Measurements from ENCODE around the gene DGKB. TPM values are rescaled to one million over a fixed set of nuclear protein-coding genes. Genes with fewer than 3 reads are reported as not detected.

DGKB gene
- total and polyA plus RNA-seq, 2 donors (not counting 1 experiment from before 2014, with no cell fraction given) = 0.31 TPM; not detected in 1

DNA sequence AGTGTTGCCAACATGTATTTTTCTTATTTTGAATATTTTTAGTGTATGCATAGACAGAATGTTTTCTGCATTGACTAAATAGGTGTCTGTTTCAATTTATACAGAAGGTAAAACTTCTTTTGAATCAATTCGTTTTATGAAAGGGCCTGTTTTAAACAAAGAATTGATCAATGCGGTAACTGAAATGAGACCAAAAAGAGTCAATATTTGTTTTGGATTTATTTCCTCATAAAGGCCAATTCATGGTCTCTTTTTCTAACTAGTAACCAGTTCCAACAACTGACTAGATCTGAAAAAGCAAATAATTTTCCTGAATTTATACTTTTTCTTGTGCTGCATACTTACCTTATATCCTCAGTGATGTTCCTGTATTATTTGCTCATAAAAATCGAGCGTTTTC, 320.5 kb downstream of the DGKB start:
- Histone ChIP-seq H3K9ac (ENCODE audit: insufficient read depth, low read length) (no peak overlapping the region), H3K4me2 (ENCODE audit: extremely low read depth, insufficient read depth, low read length) (no peak overlapping the region), H3K79me2 (ENCODE audit: control insufficient read depth, insufficient read depth, low read length) (no peaks in the 10 kb centered on the region), H3K9me3 (ENCODE audit: control insufficient read depth, insufficient read depth, low read depth, low read length) (no peaks in the 10 kb centered on the region), H3K27ac (ENCODE audit: insufficient read depth, low read length) (no peak overlapping the region), H2AFZ (ENCODE audit: low read length) (no peak overlapping the region), H3K36me3 (ENCODE audit: control insufficient read depth, insufficient read depth, low read length) (no peaks in the 10 kb centered on the region), H3K27me3 (ENCODE audit: control insufficient read depth, insufficient read depth, low read length) (no peaks in the 10 kb centered on the region), H3K4me3 (replicated peaks in 1 of 4; ENCODE audit: control extremely low read depth in 1 of 4, insufficient read depth in 1 of 4, low read depth in 3 of 4, low read length in 4 of 4) (no peak overlapping the region), H3K4me1 (ENCODE audit: control insufficient read depth, extremely low read depth, insufficient read depth, low read length) (no peaks in the 10 kb centered on the region), H4K20me1 (ENCODE audit: control insufficient read depth, extremely low read depth, insufficient read depth, low read length) (no peaks in the 10 kb centered on the region)
- TF ChIP-seq, protein P1, sequence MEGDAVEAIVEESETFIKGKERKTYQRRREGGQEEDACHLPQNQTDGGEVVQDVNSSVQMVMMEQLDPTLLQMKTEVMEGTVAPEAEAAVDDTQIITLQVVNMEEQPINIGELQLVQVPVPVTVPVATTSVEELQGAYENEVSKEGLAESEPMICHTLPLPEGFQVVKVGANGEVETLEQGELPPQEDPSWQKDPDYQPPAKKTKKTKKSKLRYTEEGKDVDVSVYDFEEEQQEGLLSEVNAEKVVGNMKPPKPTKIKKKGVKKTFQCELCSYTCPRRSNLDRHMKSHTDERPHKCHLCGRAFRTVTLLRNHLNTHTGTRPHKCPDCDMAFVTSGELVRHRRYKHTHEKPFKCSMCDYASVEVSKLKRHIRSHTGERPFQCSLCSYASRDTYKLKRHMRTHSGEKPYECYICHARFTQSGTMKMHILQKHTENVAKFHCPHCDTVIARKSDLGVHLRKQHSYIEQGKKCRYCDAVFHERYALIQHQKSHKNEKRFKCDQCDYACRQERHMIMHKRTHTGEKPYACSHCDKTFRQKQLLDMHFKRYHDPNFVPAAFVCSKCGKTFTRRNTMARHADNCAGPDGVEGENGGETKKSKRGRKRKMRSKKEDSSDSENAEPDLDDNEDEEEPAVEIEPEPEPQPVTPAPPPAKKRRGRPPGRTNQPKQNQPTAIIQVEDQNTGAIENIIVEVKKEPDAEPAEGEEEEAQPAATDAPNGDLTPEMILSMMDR (conservative IDR thresholded peaks at IDR 0.05 in 1 of 2, IDR thresholded peaks at IDR 0.05 in 1 of 2; ENCODE audit: low read depth in 1 of 2, low read length in 2 of 2) = no peak
- TF ChIP-seq EZH2 (IDR thresholded peaks at IDR 0.05; ENCODE audit: low read length, missing control alignments) = no peak
- no peak for DNase-seq (ENCODE audit: low read depth in 2 of 2)

- H2AFZ ChIP-seq (ENCODE audit: low read length) = no peak overlapping the region
- no peaks in the 10 kb centered on the region for H3K36me3 ChIP-seq (ENCODE audit: control insufficient read depth, insufficient read depth, low read length)
- no peak overlapping the region for H3K9ac ChIP-seq (ENCODE audit: insufficient read depth, low read length)
- H3K4me1 ChIP-seq (ENCODE audit: control insufficient read depth, extremely low read depth, insufficient read depth, low read length) = no peaks in the 10 kb centered on the region
- no peak overlapping the region for H3K4me2 ChIP-seq (ENCODE audit: extremely low read depth, insufficient read depth, low read length)
- no peak overlapping the region for H3K27ac ChIP-seq (ENCODE audit: insufficient read depth, low read length)
- H3K4me3 ChIP-seq (replicated peaks in 1 of 4; ENCODE audit: control extremely low read depth in 1 of 4, insufficient read depth in 1 of 4, low read depth in 3 of 4, low read length in 4 of 4) = no peak overlapping the region
- no peaks in the 10 kb centered on the region for H3K79me2 ChIP-seq (ENCODE audit: control insufficient read depth, insufficient read depth, low read length)
- no peaks in the 10 kb centered on the region for H4K20me1 ChIP-seq (ENCODE audit: control insufficient read depth, extremely low read depth, insufficient read depth, low read length)
- TF ChIP-seq, protein P1 (conservative IDR thresholded peaks at IDR 0.05 in 1 of 2, IDR thresholded peaks at IDR 0.05 in 1 of 2; ENCODE audit: low read depth in 1 of 2, low read length in 2 of 2) = no peak
- TF ChIP-seq EZH2 (IDR thresholded peaks at IDR 0.05; ENCODE audit: low read length, missing control alignments) = no peak
- DNase-seq (ENCODE audit: low read depth in 2 of 2) = no peak
- H3K27me3 ChIP-seq (ENCODE audit: control insufficient read depth, insufficient read depth, low read length) = no peaks in the 10 kb centered on the region
- H3K9me3 ChIP-seq (ENCODE audit: control insufficient read depth, insufficient read depth, low read depth, low read length) = no peaks in the 10 kb centered on the region
Observed at GRCh38 chr7:14579971-14580370, 322.6 kb downstream of the DGKB start.

- no peaks in the 10 kb centered on the region for H3K36me3 ChIP-seq (ENCODE audit: control insufficient read depth, insufficient read depth, low read length)
- no peak overlapping the region for H2AFZ ChIP-seq (ENCODE audit: low read length)
- H3K27ac ChIP-seq (ENCODE audit: insufficient read depth, low read length) = no peak overlapping the region
- DNase-seq (ENCODE audit: low read depth in 2 of 2) = no peak
- no peak overlapping the region for H3K4me3 ChIP-seq (replicated peaks in 1 of 4; ENCODE audit: control extremely low read depth in 1 of 4, insufficient read depth in 1 of 4, low read depth in 3 of 4, low read length in 4 of 4)
- no peaks in the 10 kb centered on the region for H3K4me1 ChIP-seq (ENCODE audit: control insufficient read depth, extremely low read depth, insufficient read depth, low read length)
- TF ChIP-seq, protein P1 (conservative IDR thresholded peaks at IDR 0.05 in 1 of 2, IDR thresholded peaks at IDR 0.05 in 1 of 2; ENCODE audit: low read depth in 1 of 2, low read length in 2 of 2) = no peak
- no peak for TF ChIP-seq EZH2 (IDR thresholded peaks at IDR 0.05; ENCODE audit: low read length, missing control alignments)
- no peaks in the 10 kb centered on the region for H3K27me3 ChIP-seq (ENCODE audit: control insufficient read depth, insufficient read depth, low read length)
- H3K9me3 ChIP-seq (ENCODE audit: control insufficient read depth, insufficient read depth, low read depth, low read length) = no peaks in the 10 kb centered on the region
- no peaks in the 10 kb centered on the region for H3K79me2 ChIP-seq (ENCODE audit: control insufficient read depth, insufficient read depth, low read length)
- H4K20me1 ChIP-seq (ENCODE audit: control insufficient read depth, extremely low read depth, insufficient read depth, low read length) = no peaks in the 10 kb centered on the region
- H3K4me2 ChIP-seq (ENCODE audit: extremely low read depth, insufficient read depth, low read length) = no peak overlapping the region
- H3K9ac ChIP-seq (ENCODE audit: insufficient read depth, low read length) = no peak overlapping the region
Observed at GRCh38 chr7:14576578-14576977, 326.0 kb downstream of the DGKB start.
